GM21529 (cell line): ENCODE results near the gene PCDHA3.
"Not testable (repeated sequence)": the region's sequence is repeated elsewhere in the genome, so short reads cannot be mapped to it uniquely, and the experiment has no call there.

ENCODE experiments used
- ATAC-seq: cut with Tn5 transposase; IDR thresholded peaks from one replicate; pipeline ENCODE4 v1.9.1; 2021; ENCODE audit not compliant: unreplicated experiment

PCDHA3 gene

GRCh38 chr5:140800816-140801493 lies at the start of gene PCDHA3:
Gene PCDHA3 (plus strand): TSS chr5:140801057.
- no peak for ATAC-seq

- ATAC-seq, result no peak
These were observed 47.3 kb upstream of the PCDHA3 start for GRCh38 chr5:140753561-140753960.

DNA sequence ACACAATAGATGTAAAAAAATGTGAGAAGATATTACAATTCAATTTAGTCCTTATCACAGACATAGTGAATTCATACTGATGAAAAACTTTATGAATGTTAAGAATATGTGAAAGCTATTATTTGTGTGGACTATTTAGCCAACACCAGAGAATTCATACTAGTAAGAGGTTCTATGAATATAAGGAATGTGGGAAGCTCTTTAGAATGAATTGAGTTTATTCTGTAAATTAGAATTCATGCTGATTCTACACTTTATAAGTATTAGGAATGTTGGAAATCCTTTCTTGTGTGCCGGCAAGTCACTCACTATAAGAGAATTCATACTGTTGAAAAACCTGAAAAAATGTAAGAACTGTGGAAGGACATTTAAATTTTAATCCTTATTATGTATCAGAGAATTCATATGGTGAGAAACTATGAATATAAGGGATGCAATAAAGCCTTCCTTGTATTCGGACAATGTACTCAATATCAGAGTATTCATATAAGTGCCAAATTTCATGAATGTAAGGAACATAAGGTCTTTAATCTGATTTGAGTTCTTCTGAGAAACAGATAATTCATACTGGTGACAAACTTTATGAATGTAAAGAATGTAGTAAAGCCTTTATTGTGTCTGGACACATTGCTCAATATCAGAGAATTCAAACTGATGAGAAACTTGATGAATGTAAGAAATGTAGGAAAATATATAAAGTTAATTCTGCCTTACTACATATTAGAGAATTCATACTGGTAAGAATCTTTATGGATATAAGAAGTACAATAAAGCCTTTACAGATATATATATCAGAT lies 36.5 kb upstream of the PCDHA3 start:
- no peak for ATAC-seq

- no peak for ATAC-seq
These were observed 33.4 kb upstream of the PCDHA3 start for GRCh38 chr5:140767444-140767843.

- no peak for ATAC-seq
These were observed 20.3 kb upstream of the PCDHA3 start for GRCh38 chr5:140780512-140780911.

DNA sequence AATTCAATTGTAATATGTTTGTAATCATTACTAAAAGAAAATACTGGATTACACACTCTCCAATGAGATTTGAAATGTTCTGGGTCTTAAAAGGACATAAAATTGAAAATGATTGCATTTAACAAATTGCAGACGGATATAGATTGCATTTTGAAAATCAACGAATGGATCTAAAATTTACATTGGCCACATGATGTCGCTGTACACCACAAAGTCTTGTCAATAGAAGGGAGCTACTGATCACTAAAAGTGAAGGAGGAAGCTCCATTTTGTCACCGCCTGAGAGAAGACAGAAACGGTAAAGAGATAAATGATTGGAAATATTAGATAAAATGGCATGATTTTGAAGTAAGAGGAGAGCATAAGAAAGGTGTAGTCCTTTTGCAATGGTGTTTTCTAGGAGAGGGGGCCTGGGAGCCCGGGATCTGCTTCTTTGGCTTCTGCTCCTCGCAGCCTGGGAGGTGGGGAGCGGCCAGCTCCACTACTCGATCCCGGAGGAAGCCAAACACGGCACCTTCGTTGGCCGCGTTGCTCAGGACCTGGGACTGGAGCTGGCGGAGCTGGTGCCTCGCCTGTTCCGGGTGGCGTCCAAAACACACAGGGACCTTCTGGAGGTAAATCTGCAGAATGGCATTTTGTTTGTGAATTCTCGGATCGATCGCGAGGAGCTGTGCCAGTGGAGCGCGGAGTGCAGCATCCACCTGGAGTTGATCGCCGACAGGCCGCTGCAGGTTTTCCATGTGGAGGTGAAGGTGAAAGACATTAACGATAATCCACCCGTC lies 14.8 kb upstream of the PCDHA3 start, which contains the start of gene PCDHA1:
Gene PCDHA1 (plus strand): TSS at position 236 of the 782 bp plus-strand sequence.
- ATAC-seq, result no peak

DNA sequence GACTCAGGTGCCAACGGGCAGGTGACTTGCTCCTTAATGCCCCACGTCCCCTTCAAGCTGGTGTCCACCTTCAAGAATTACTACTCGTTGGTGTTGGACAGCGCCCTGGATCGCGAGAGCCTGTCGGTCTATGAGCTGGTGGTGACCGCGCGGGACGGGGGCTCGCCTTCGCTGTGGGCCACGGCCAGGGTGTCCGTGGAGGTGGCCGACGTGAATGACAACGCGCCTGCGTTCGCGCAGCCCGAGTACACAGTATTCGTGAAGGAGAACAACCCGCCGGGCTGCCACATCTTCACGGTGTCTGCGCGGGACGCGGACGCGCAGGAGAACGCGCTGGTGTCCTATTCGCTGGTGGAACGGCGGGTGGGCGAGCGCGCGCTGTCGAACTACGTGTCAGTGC lies 13.4 kb upstream of the PCDHA3 start:
- not testable (repeated sequence) for ATAC-seq

GRCh38 chr5:140787849-140788504 lies 12.9 kb upstream of the PCDHA3 start:
- ATAC-seq, result not testable (repeated sequence)

DNA sequence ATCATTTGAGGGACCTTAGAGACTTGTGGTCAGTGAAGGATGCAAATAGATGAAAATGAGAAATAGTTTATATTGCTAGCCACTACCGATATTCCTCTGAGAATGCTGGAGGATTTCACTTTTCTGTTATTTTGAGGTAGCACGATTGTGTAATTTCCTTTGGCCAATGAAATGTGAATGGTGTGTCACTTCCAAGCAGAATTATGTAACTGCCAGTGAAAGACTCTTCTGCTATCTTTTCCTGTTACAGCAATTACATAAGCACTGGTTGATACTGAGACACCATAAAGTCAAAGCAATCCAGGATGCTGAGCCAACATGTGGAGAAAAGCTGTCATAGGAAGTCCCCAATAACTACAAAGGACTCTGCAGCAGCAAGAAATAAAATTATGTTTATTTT lies 9.8 kb upstream of the PCDHA3 start:
- no peak for ATAC-seq

DNA sequence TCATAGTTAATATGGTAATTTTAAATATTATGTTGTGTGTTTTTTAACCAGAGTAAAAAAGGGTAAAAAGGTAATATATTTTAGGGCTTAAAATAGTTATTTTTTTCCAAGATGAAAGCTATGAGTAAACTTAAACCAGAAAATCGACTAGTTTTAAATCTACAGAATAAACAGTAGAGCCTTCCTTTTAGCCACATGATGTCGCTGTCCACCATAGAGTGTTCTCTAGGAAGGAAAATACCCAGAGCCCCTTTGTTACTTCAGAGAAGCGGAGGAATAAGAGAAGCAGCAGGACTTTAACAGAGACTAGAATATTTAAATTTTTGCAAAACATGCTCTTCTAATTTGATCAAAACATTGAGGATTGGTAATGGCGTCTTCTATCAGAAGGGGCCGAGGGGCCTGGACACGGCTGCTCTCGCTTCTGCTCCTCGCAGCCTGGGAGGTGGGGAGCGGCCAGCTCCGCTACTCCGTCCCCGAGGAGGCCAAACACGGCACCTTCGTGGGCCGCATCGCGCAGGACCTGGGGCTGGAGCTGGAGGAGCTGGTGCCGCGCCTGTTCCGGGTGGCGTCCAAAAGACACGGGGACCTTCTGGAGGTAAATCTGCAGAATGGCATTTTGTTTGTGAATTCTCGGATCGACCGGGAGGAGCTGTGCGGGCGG lies 6.1 kb upstream of the PCDHA3 start, which contains the start of gene PCDHA2:
Gene PCDHA2 (plus strand): TSS at position 258 of the 664 bp plus-strand sequence.
- ATAC-seq, result no peak

DNA sequence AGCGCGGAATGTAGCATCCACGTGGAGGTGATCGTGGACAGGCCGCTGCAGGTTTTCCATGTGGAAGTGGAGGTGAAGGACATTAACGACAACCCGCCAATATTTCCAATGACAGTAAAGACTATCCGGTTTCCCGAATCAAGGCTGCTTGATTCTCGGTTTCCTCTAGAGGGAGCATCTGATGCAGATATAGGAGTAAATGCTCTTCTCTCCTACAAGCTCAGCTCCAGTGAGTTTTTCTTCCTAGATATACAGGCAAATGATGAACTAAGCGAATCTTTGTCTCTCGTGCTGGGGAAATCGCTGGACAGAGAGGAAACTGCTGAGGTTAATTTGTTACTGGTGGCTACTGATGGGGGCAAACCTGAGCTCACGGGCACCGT lies 5.6 kb upstream of the PCDHA3 start:
- ATAC-seq, result no peak

GRCh38 chr5:140796072-140796717 lies 4.7 kb upstream of the PCDHA3 start:
- not testable (repeated sequence) for ATAC-seq

DNA sequence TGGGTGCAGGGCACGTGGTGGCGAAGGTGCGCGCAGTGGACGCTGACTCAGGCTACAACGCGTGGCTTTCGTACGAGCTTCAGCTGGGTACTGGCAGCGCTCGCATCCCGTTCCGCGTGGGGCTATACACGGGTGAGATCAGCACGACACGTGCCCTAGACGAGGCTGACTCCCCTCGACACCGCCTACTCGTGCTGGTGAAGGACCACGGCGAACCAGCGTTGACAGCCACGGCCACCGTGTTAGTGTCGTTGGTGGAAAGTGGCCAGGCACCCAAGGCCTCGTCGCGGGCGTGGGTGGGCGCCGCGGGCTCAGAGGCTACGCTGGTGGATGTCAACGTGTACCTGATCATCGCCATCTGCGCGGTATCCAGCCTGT lies 4.2 kb upstream of the PCDHA3 start:
- ATAC-seq, result no peak

DNA sequence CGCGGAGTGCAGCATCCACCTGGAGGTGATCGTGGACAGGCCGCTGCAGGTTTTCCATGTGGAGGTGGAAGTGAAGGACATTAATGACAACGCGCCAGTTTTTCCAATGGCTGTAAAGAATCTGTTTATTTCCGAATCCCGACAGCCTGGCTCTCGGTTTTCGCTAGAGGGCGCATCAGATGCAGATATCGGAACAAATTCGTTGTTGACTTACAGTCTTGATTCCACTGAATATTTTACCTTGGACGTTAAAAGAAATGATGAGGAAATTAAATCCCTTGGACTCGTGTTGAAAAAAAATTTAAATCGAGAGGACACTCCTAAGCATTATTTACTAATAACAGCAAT lies 611 bp downstream of the PCDHA3 start:
- no peak for ATAC-seq

GRCh38 chr5:140802381-140802780 lies 1.5 kb downstream of the PCDHA3 start:
- ATAC-seq, result not testable (repeated sequence)

DNA sequence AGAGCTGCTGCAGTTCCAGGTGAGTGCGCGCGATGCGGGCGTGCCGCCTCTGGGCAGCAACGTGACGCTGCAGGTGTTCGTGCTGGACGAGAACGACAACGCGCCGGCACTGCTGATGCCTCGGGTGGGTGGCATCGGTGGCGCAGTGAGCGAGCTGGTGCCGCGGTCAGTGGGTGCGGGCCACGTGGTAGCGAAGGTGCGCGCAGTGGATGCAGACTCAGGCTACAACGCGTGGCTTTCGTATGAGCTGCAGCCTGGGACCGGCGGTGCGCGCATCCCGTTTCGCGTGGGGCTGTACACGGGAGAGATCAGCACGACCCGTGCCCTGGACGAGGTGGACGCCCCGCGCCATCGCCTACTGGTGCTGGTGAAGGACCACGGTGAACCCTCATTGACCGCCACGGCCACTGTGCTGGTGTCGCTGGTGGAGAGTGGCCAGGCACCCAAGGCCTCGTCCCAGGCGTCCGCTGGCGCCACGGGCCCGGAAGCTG lies 2.0 kb downstream of the PCDHA3 start:
- ATAC-seq, result no peak

GRCh38 chr5:140806834-140807775 lies 6.2 kb downstream of the PCDHA3 start, which contains the start of gene PCDHA4:
Gene PCDHA4 (plus strand): TSS chr5:140807068.
- no peak for ATAC-seq

DNA sequence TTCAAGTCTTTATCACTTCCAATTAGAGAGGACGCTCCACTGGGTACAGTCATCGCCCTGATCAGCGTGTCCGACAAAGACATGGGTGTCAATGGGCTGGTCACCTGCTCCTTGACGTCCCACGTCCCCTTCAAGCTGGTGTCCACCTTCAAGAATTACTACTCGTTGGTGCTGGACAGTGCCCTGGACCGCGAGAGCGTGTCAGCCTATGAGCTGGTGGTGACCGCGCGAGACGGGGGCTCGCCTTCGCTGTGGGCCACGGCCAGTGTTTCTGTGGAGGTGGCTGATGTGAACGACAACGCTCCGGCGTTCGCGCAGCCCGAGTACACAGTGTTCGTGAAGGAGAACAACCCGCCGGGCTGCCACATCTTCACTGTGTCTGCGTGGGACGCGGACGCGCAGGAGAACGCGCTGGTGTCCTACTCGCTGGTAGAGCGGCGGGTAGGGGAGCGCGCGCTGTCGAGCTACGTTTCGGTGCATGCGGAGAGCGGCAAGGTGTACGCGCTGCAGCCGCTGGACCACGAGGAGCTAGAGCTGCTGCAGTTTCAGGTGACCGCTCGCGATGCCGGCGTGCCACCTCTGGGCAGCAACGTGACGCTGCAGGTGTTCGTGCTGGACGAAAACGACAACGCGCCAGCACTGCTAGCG lies 7.5 kb downstream of the PCDHA3 start:
- ATAC-seq, result not testable (repeated sequence)
